ENCODE measurements around the gene TTLL4. TPM values are rescaled to one million over a fixed set of nuclear protein-coding genes. Genes with fewer than 3 reads are reported as not detected.
A peak's percentile ranks its signal among the peaks of the same experiment; 100 is the strongest.

The TTLL4 gene
- total and polyA plus RNA-seq, 4 donors = 1.9 to 36.3 (median 25.5) TPM

- intact Hi-C loops (cut with DNase I) = loop anchor here in 1 of 2 donors (10.0 kb wide), 1 partner anchor 53 kb away; the partner anchor contains the start of gene CYP27A1
- ATAC-seq (ENCODE audit: low FRiP score) (no peak), DNase-seq (no peak)
- Histone ChIP-seq H3K27ac (ENCODE audit: low read depth in 1 of 2, low read length in 2 of 2) (no peak overlapping the region), H3K4me3 (ENCODE audit: low read length in 2 of 2) (no peak overlapping the region), H3K9me3 (ENCODE audit: control insufficient read depth, low read length) (no peaks in the 10 kb centered on the region), H3K4me1 (ENCODE audit: control insufficient read depth in 1 of 2, insufficient read depth in 2 of 2, low read length in 2 of 2) (peaks cover 0 to 2% of the 10 kb centered on the region in 2 donors), H3K36me3 (ENCODE audit: control insufficient read depth in 1 of 2, insufficient read depth in 2 of 2, low read length in 1 of 2) (no peaks in the 10 kb centered on the region), H3K27me3 (ENCODE audit: control insufficient read depth in 1 of 2, insufficient read depth in 2 of 2, low read length in 1 of 2) (no peaks in the 10 kb centered on the region)
- WGBS, 2 donors = 92 to 94% methylated on average over 5 of the region's 5 CpGs
These were observed 21.6 kb downstream of the TTLL4 start for GRCh38 chr2:218732052-218732760.

GRCh38 chr2:218732761-218733158, 22.1 kb downstream of the TTLL4 start:
- H3K4me1 ChIP-seq (ENCODE audit: control insufficient read depth in 1 of 2, insufficient read depth in 2 of 2, low read length in 2 of 2) = peaks cover 0 to 2% of the 10 kb centered on the region in 2 donors
- DNase-seq = no peak
- no peak overlapping the region for H3K4me3 ChIP-seq (ENCODE audit: low read length in 2 of 2)
- H3K27ac ChIP-seq (ENCODE audit: low read depth in 1 of 2, low read length in 2 of 2) = no peak overlapping the region
- H3K27me3 ChIP-seq (ENCODE audit: control insufficient read depth in 1 of 2, insufficient read depth in 2 of 2, low read length in 1 of 2) = no peaks in the 10 kb centered on the region
- H3K9me3 ChIP-seq (ENCODE audit: control insufficient read depth, low read length) = no peaks in the 10 kb centered on the region
- WGBS, 2 donors = 76 to 82% methylated on average over 2 of the region's 2 CpGs
- intact Hi-C loops (cut with DNase I) = loop anchor here in 1 of 2 donors (10.0 kb wide), 1 partner anchor 52 kb away; the partner anchor contains the start of gene CYP27A1
- ATAC-seq (ENCODE audit: low FRiP score) = no peak
- H3K36me3 ChIP-seq (ENCODE audit: control insufficient read depth in 1 of 2, insufficient read depth in 2 of 2, low read length in 1 of 2) = no peaks in the 10 kb centered on the region

- WGBS, 2 donors = 79 to 87% methylated on average over 6 of the region's 6 CpGs
These were observed 22.8 kb downstream of the TTLL4 start for GRCh38 chr2:218733171-218734021.

DNA sequence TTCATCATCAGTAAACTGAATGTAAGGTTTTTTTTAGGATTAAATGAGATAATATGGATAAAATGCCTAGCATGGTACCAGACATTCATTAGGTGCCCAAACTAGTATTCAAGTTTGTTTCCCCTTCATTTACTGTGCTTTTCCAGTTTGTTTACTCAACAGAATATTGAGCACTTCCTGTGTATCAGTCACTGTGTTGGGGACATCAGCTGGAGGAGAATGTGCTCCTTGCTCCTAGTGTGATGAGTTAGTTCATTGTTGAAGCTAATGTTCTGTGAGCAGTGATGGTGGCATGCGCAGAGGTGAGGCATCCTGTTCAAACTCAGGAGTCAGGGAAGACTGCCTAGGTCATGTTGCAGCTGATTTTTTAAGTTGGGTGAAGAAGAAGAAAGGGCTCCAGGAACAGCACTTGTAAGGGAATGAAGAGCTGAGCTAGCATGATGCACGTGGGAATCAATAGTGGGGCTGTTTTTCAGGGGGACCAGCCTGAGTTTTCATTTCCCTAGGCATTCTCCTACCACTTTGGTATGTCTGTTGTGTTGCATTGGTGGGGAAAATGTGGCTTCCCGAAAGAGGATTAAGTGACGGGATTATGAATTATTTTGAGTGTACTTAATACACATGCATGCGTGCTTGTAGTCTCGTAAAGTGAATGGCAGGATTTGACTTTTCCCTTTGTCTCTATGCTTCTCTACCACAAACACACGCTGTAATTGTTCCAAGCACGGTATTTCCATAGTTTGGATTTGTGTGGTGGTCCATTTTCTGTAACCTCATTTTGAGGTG, 23.7 kb downstream of the TTLL4 start:
- H3K4me1 ChIP-seq (ENCODE audit: control insufficient read depth in 1 of 2, insufficient read depth in 2 of 2, low read length in 2 of 2) = peaks cover 0 to 4% of the 10 kb centered on the region in 2 donors
- H3K4me3 ChIP-seq (ENCODE audit: low read length in 2 of 2) = no peak overlapping the region
- no peaks in the 10 kb centered on the region for H3K27me3 ChIP-seq (ENCODE audit: control insufficient read depth in 1 of 2, insufficient read depth in 2 of 2, low read length in 1 of 2)
- DNase-seq (no peak), ATAC-seq (ENCODE audit: low FRiP score) (no peak)
- H3K9me3 ChIP-seq (ENCODE audit: control insufficient read depth, low read length) = no peaks in the 10 kb centered on the region
- intact Hi-C loops (cut with DNase I) = loop anchor here in 1 of 2 donors (10.0 kb wide), 1 partner anchor 50 kb away; the partner anchor contains the start of gene CYP27A1
- WGBS, 2 donors = 91% methylated on average over 8 of the region's 8 CpGs
- no peaks in the 10 kb centered on the region for H3K36me3 ChIP-seq (ENCODE audit: control insufficient read depth in 1 of 2, insufficient read depth in 2 of 2, low read length in 1 of 2)
- H3K27ac ChIP-seq (ENCODE audit: low read depth in 1 of 2, low read length in 2 of 2) = no peak overlapping the region

More at GRCh38 chr2:218733171-218734021, 22.8 kb downstream of the TTLL4 start:
- DNase-seq = peak in 1 of 2 donors; percentile 75
- H3K9me3 ChIP-seq (ENCODE audit: control insufficient read depth, low read length) = no peaks in the 10 kb centered on the region
- H3K4me1 ChIP-seq (ENCODE audit: control insufficient read depth in 1 of 2, insufficient read depth in 2 of 2, low read length in 2 of 2) = peaks cover 0 to 2% of the 10 kb centered on the region in 2 donors
- no peak overlapping the region for H3K4me3 ChIP-seq (ENCODE audit: low read length in 2 of 2)
- H3K36me3 ChIP-seq (ENCODE audit: control insufficient read depth in 1 of 2, insufficient read depth in 2 of 2, low read length in 1 of 2) = no peaks in the 10 kb centered on the region
- H3K27ac ChIP-seq (ENCODE audit: low read depth in 1 of 2, low read length in 2 of 2) = no peak overlapping the region
- intact Hi-C loops (cut with DNase I) = loop anchor here in 1 of 2 donors (10.0 kb wide), 1 partner anchor 51 kb away; the partner anchor contains the start of gene CYP27A1
- peak; percentile 40 for ATAC-seq (ENCODE audit: low FRiP score)
- no peaks in the 10 kb centered on the region for H3K27me3 ChIP-seq (ENCODE audit: control insufficient read depth in 1 of 2, insufficient read depth in 2 of 2, low read length in 1 of 2)

- no peak overlapping the region for H3K4me3 ChIP-seq (ENCODE audit: low read length in 2 of 2)
- no peaks in the 10 kb centered on the region for H3K36me3 ChIP-seq (ENCODE audit: control insufficient read depth in 1 of 2, insufficient read depth in 2 of 2, low read length in 1 of 2)
- WGBS, 2 donors = 5 to 9% methylated on average over 2 of the region's 2 CpGs
- intact Hi-C loops (cut with DNase I) = loop anchor here in 1 of 2 donors (10.0 kb wide), 1 partner anchor 48 kb away; the partner anchor contains the start of gene CYP27A1
- peaks cover 4 to 5% of the 10 kb centered on the region in 2 donors for H3K4me1 ChIP-seq (ENCODE audit: control insufficient read depth in 1 of 2, insufficient read depth in 2 of 2, low read length in 2 of 2)
- no peaks in the 10 kb centered on the region for H3K9me3 ChIP-seq (ENCODE audit: control insufficient read depth, low read length)
- H3K27ac ChIP-seq (ENCODE audit: low read depth in 1 of 2, low read length in 2 of 2) = no peak overlapping the region
- ATAC-seq (ENCODE audit: low FRiP score) (no peak), DNase-seq (no peak)
- H3K27me3 ChIP-seq (ENCODE audit: control insufficient read depth in 1 of 2, insufficient read depth in 2 of 2, low read length in 1 of 2) = no peaks in the 10 kb centered on the region
These were observed 25.9 kb downstream of the TTLL4 start for GRCh38 chr2:218736531-218736930.

DNA sequence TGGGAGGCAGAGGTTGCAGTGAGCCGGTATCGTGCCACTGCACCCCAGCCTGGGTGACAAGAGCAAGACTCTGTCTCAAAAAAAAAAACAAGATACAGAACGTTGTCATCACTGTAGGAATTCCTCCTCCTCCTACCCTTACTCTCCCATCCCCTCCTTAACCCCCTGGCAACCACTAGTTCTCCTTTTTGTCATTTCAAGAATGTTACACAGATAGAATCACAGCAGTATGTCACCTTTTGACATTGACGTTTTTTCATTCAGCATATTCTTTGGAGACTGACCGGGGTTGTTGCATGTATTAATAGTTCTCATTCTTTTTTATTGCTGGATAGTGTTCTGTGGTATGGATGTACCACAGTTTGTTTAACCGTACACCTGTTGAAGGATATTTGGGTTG, 32.4 kb downstream of the TTLL4 start:
- peaks cover 0 to 2% of the 10 kb centered on the region in 2 donors for H3K36me3 ChIP-seq (ENCODE audit: control insufficient read depth in 1 of 2, insufficient read depth in 2 of 2, low read length in 1 of 2)
- no peaks in the 10 kb centered on the region for H3K27me3 ChIP-seq (ENCODE audit: control insufficient read depth in 1 of 2, insufficient read depth in 2 of 2, low read length in 1 of 2)
- WGBS, 2 donors = 67 to 68% methylated on average over 6 of the region's 6 CpGs
- intact Hi-C loops (cut with DNase I) = no loop called here
- no peaks in the 10 kb centered on the region for H3K9me3 ChIP-seq (ENCODE audit: control insufficient read depth, low read length)
- ATAC-seq (ENCODE audit: low FRiP score) = no peak
- no peak overlapping the region for H3K27ac ChIP-seq (ENCODE audit: low read depth in 1 of 2, low read length in 2 of 2)
- H3K4me3 ChIP-seq (ENCODE audit: low read length in 2 of 2) = no peak overlapping the region
- H3K4me1 ChIP-seq (ENCODE audit: control insufficient read depth in 1 of 2, insufficient read depth in 2 of 2, low read length in 2 of 2) = peaks cover 3 to 5% of the 10 kb centered on the region in 2 donors
- DNase-seq = no peak

DNA sequence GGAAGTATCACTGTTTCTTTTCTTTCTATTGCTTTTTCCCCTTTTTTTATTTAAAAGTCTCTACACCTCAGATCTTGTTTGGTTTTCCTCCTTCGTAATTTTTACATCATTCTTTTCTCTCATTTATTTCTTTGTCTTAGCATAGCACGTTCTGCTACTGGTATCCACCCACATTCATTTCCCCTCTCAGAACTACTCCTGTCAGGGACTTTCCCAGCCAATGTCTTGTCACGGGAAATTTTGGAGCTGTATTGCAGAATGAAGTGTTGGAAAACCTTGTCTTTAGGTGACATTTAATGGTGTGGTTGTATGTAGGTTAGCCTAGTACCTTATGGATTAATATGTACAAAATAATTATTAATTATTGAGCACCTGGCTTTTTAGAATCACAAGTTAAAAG, 34.0 kb downstream of the TTLL4 start:
- H3K36me3 ChIP-seq (ENCODE audit: control insufficient read depth in 1 of 2, insufficient read depth in 2 of 2, low read length in 1 of 2) = peaks cover 3% of the 10 kb centered on the region in 2 donors
- intact Hi-C loops (cut with DNase I) = no loop called here
- no peak for ATAC-seq (ENCODE audit: low FRiP score)
- no peak overlapping the region for H3K27ac ChIP-seq (ENCODE audit: low read depth in 1 of 2, low read length in 2 of 2)
- H3K9me3 ChIP-seq (ENCODE audit: control insufficient read depth, low read length) = no peaks in the 10 kb centered on the region
- no peaks in the 10 kb centered on the region for H3K27me3 ChIP-seq (ENCODE audit: control insufficient read depth in 1 of 2, insufficient read depth in 2 of 2, low read length in 1 of 2)
- peaks cover 0 to 3% of the 10 kb centered on the region in 2 donors for H3K4me1 ChIP-seq (ENCODE audit: control insufficient read depth in 1 of 2, insufficient read depth in 2 of 2, low read length in 2 of 2)
- 74 to 78% methylated on average over 3 of the region's 3 CpGs for WGBS, 2 donors
- DNase-seq = no peak
- no peak overlapping the region for H3K4me3 ChIP-seq (ENCODE audit: low read length in 2 of 2)

GRCh38 chr2:218745160-218745558, 34.5 kb downstream of the TTLL4 start:
- H3K4me3 ChIP-seq (ENCODE audit: low read length in 2 of 2) = no peak overlapping the region
- no peak for ATAC-seq (ENCODE audit: low FRiP score)
- intact Hi-C loops (cut with DNase I) = no loop called here
- H3K9me3 ChIP-seq (ENCODE audit: control insufficient read depth, low read length) = no peaks in the 10 kb centered on the region
- peaks cover 3 to 8% of the 10 kb centered on the region in 2 donors for H3K36me3 ChIP-seq (ENCODE audit: control insufficient read depth in 1 of 2, insufficient read depth in 2 of 2, low read length in 1 of 2)
- no peaks in the 10 kb centered on the region for H3K27me3 ChIP-seq (ENCODE audit: control insufficient read depth in 1 of 2, insufficient read depth in 2 of 2, low read length in 1 of 2)
- no peaks in the 10 kb centered on the region for H3K4me1 ChIP-seq (ENCODE audit: control insufficient read depth in 1 of 2, insufficient read depth in 2 of 2, low read length in 2 of 2)
- H3K27ac ChIP-seq (ENCODE audit: low read depth in 1 of 2, low read length in 2 of 2) = no peak overlapping the region
- DNase-seq = peak in 1 of 2 donors; percentile 55
- 63 to 71% methylated on average over 5 of the region's 5 CpGs for WGBS, 2 donors

Measured in aorta (tissue), 5 donors.